Measurements from ENCODE around the gene GDI1. TPM values are rescaled to one million over a fixed set of nuclear protein-coding genes. Genes with fewer than 3 reads are reported as not detected.

GDI1 gene
- total and polyA plus RNA-seq, 9 of the 15 experiments (the other 6 are each of a cell fraction or from before 2014, with no cell fraction given), result 0.97 to 82.6 (median 37.5) TPM

- Histone ChIP-seq H3K4me1 (replicated peaks in 1 of 2; ENCODE audit: control insufficient read depth in 2 of 2, insufficient read depth in 2 of 2, low read length in 2 of 2) (peaks cover 3 to 31% of the 10 kb centered on the region in 2 experiments; a peak in 4 of 5 replicates), H3K27me3 (ENCODE audit: control insufficient read depth in 2 of 2, insufficient read depth in 2 of 2, low read length in 2 of 2) (no peaks in the 10 kb centered on the region), H3K36me3 (ENCODE audit: control insufficient read depth, insufficient read depth, low read length) (peaks cover 7% of the 10 kb centered on the region; the same call in 1 of the 3 replicates), H3K4me2 (ENCODE audit: insufficient read depth, low read length) (no peak overlapping the region), H3K4me3 (no peak overlapping the region), H4K20me1 (replicated peaks; ENCODE audit: control insufficient read depth, insufficient read depth, low read length) (no peaks in the 10 kb centered on the region), H3K9me1 (ENCODE audit: control insufficient read depth, insufficient read depth, low read length) (no peaks in the 10 kb centered on the region), H3K79me2 (ENCODE audit: control insufficient read depth, insufficient read depth, low read length) (peaks cover 3% of the 10 kb centered on the region; the same call in 1 of the 3 replicates), H3K27ac (ENCODE audit: extremely low read depth, low read depth, low read length) (no peak overlapping the region), H3K9ac (ENCODE audit: insufficient read depth in 1 of 2, low read depth in 2 of 2, low read length in 2 of 2) (peak overlapping the region in 1 of 2 experiments; percentile 64; a peak in 1 of 4 replicates), H3K9me3 (replicated peaks; ENCODE audit: control insufficient read depth, insufficient read depth, low read depth, low read length) (no peaks in the 10 kb centered on the region), H2AFZ (ENCODE audit: low read depth, low read length) (no peak overlapping the region)
- CTCF ChIA-PET (ENCODE audit: low intra/inter-chr PET ratio), result no interaction called here
- ATAC-seq (peak; percentile 16; the same call in 2 of the 3 replicates), FAIRE-seq (no peak), DNase-seq (ENCODE audit: extremely low read depth in 1 of 4, low spot score in 3 of 4) (no peak)
- 0 out of 2 replicates have a peak, but pooled peaks have one; percentile 3 for TF ChIP-seq RBFOX2 (IDR thresholded peaks at IDR 0.05; ENCODE audit: low read depth, low read length)
- TF ChIP-seq, protein P1, sequence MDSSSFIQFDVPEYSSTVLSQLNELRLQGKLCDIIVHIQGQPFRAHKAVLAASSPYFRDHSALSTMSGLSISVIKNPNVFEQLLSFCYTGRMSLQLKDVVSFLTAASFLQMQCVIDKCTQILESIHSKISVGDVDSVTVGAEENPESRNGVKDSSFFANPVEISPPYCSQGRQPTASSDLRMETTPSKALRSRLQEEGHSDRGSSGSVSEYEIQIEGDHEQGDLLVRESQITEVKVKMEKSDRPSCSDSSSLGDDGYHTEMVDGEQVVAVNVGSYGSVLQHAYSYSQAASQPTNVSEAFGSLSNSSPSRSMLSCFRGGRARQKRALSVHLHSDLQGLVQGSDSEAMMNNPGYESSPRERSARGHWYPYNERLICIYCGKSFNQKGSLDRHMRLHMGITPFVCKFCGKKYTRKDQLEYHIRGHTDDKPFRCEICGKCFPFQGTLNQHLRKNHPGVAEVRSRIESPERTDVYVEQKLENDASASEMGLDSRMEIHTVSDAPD (CRISPR knock-in tag; IDR thresholded peaks at IDR 0.05), result no peak
- 23% methylated on average over 7 of the region's 7 CpGs for WGBS (ENCODE audit: insufficient coverage, low coverage, missing lambda C conversion rate)
- POLR2A ChIA-PET, result interaction anchor here (2.1 to 3.2 kb wide), 2 partner anchors 11 to 19 kb away, joined by 4 to 11 read pairs; partner anchors contain the start of genes ATP6AP1 and RPL10
- in situ Hi-C loops (cut with MboI), result no loop called here
- BruUV-seq (replicated peaks), result no TSS peak
- intact Hi-C loops (cut with micrococcal nuclease), result no loop called here
These were observed 19.8 kb upstream of the GDI1 start for GRCh38 chrX:154417157-154417556.

DNA sequence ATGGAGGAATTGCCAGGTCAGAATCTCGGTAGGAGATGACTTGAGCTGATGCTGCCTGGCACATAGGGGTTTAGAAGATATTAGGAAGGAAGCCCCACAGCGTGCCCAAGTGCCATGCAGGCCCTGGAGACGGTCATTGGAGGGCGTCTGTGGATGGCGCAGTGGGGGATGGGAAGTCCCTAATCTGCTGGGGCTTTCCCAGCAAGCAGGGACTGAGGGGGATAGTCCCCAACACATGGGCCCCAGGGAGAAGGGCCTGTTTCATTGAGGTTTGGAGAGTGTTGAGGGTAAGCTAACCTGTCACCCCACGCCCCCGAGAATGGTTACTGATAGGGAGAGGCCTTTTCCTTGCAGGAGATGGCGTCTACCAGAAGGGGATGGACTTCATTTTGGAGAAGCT is 17.8 kb upstream of the GDI1 start:
- CTCF ChIA-PET (ENCODE audit: low intra/inter-chr PET ratio), result no interaction called here
- TF ChIP-seq HDAC6 (IDR thresholded peaks at IDR 0.05; ENCODE audit: low read depth, low read length) (no peak), CAMTA2 (CRISPR knock-in tag; conservative IDR thresholded peaks at IDR 0.05) (no peak), SRSF9 (IDR thresholded peaks at IDR 0.05; ENCODE audit: borderline replicate concordance, low read depth, low read length) (no peak), ZBED1 (IDR thresholded peaks at IDR 0.05) (no peak), ADNP (tag; IDR thresholded peaks at IDR 0.05) (no peak), ZBTB33 (CRISPR knock-in tag; IDR thresholded peaks at IDR 0.05) (no peak)

More for the DNA sequence above, 17.8 kb upstream of the GDI1 start:
- no peak for DNase-seq (ENCODE audit: extremely low read depth in 1 of 4, low spot score in 3 of 4)
- Histone ChIP-seq H3K79me2 (ENCODE audit: control insufficient read depth, insufficient read depth, low read length) (no peaks in the 10 kb centered on the region), H4K20me1 (replicated peaks; ENCODE audit: control insufficient read depth, insufficient read depth, low read length) (no peaks in the 10 kb centered on the region), H3K27me3 (ENCODE audit: control insufficient read depth in 2 of 2, insufficient read depth in 2 of 2, low read length in 2 of 2) (no peaks in the 10 kb centered on the region), H3K4me3 (no peak overlapping the region), H3K27ac (ENCODE audit: extremely low read depth, low read depth, low read length) (no peak overlapping the region), H3K9me1 (ENCODE audit: control insufficient read depth, insufficient read depth, low read length) (no peaks in the 10 kb centered on the region), H3K4me2 (ENCODE audit: insufficient read depth, low read length) (no peak overlapping the region), H3K4me1 (replicated peaks in 1 of 2; ENCODE audit: control insufficient read depth in 2 of 2, insufficient read depth in 2 of 2, low read length in 2 of 2) (peaks cover 0 to 20% of the 10 kb centered on the region in 2 experiments; a peak in 2 of 5 replicates), H2AFZ (ENCODE audit: low read depth, low read length) (no peak overlapping the region), H3K9ac (ENCODE audit: insufficient read depth in 1 of 2, low read depth in 2 of 2, low read length in 2 of 2) (peak overlapping the region in 1 of 2 experiments; percentile 74; a peak in 1 of 4 replicates), H3K36me3 (ENCODE audit: control insufficient read depth, insufficient read depth, low read length) (no peaks in the 10 kb centered on the region), H3K9me3 (replicated peaks; ENCODE audit: control insufficient read depth, insufficient read depth, low read depth, low read length) (no peaks in the 10 kb centered on the region)
- in situ Hi-C loops (cut with MboI), result no loop called here
- 73% methylated on average over 8 of the region's 8 CpGs for WGBS (ENCODE audit: insufficient coverage, low coverage, missing lambda C conversion rate)
- intact Hi-C loops (cut with micrococcal nuclease), result no loop called here
- ATAC-seq, result no peak
- BruUV-seq (replicated peaks), result no TSS peak
- FAIRE-seq, result no peak
- POLR2A ChIA-PET, result interaction anchor here (0.6 to 3.2 kb wide), 2 partner anchors 21 to 74 kb away, joined by 4 to 11 read pairs; partner anchors contain the start of gene RPL10
